T-helper 2 cell treated with Interferon-gamma antibody and Interleukin-4, amounts not matched to agents 100 ng/mL and 5 ng/mL, for 36 hours (primary cell): ENCODE data around the gene CEP89. TPM values are rescaled to one million over a fixed set of nuclear protein-coding genes. Genes with fewer than 3 reads are reported as not detected.
"Not testable (repeated sequence)": the region's sequence is repeated elsewhere in the genome, so short reads cannot be mapped to it uniquely, and the experiment has no call there.

ENCODE experiments used
- intact Hi-C: fragments of 100-400 bp; cut with micrococcal nuclease; formaldehyde crosslinking; loops from one replicate; pipeline ENCODE4 v1.15.1; 2023
- total RNA-seq: library from RNA; stranded (reverse); gene quantifications from 2 replicates; pipeline ENCODE4 v1.2.3, GENCODE V29; 2022

The CEP89 gene
- total RNA-seq, 1 donor from 2014 or later, result 17.7 TPM

DNA sequence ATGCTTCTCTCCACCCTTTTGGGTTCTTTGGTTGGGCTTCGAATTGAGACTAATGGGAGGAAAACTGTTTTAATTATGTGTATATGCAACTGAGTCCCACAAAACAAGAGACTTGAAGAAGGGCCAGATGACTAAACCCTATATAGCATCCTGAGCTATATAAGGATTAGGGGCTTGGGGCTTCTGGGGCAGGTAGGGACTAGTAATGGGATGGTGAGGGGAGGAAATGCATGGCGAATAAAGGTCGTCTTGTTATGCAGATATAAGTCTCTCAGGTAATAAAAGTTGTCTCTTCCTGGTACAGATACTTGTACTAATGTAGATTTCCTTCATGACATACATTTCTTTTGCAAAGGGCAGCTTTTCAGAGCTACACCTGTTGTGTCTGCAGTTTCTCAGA, 99.4 kb downstream of the CEP89 start:
- intact Hi-C loops, result no loop called here

DNA sequence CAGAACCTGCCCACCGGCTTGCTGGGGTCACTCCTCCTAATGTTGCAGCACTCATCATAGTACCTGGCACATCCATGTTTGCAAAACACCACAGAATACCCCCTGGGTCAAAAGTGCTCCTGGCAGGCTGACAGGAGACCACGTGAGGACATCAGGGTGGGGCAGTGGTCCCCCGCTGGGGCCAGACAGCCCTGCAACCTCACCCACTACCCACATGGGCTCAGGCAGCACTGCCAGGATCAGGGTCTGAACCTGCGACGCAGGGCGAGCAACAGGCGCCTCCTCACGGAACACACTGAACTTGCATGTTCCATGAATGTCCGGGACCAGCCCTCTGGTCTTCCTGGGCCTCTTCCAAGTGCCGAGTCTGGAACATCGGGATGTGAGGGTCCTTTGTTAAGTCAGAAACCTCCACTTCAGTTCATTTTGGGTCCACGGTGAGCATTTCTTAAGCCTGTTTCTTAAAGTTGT, 100.7 kb downstream of the CEP89 start:
- intact Hi-C loops, result no loop called here

DNA sequence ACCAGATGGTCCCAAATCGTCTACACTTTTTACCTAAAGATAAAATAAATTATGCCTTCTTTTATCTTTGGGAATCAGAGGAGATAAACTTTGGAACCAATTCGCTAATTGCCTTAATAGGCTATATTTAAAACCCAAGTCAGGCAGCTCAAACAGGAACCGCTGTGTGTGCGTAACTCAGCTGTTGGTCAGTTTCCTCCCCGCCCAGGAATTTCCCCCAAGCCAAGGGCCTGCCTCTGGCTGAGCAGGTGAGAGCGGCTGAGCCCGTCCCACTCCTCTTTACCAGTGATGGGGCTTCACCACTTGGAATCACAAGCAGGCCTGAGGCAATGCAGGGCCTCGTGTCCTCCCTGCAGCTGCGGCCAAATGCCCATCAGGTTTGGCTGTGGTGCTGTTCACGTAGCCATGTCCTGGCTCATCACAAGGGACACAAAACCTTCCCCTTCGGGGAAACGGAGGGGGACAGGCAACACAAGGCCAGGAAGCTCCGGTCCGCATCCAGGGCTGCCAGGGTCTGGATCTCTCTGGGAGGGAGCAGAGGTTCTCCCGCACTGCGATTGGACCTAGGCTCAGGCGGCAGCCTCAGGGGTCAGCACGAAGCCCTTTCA, 101.7 kb downstream of the CEP89 start:
- intact Hi-C loops, result no loop called here

DNA sequence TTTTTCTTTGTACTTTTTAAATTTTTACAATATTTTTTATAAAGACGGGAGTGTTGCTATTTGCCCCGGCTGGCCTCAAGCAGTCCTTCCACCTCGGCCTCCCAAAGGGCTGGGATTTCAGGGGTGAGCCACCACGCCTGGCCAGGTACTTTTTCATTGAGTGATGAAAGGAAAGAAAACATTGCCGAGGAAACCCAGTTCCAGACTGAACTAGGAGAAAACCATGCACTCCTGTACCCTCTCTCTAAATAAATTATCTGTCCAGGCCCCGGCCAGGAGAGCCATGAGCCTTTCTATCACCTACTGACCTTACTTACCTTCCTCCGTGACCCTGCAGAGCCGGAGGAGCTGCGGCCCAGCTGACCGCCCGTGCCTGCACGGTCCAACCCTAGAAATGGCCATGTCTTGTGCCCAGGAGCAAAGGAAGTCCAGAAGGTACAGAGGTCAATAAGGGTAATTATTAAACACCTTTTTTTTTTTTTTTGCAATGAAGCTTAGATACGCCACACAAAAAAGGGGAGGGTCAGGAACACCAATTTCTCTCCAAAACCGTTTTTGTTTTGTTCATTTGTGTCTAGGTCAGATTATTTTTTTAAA, 102.3 kb downstream of the CEP89 start, which contains the start of gene SLC7A9:
Gene SLC7A9, minus strand, starts transcription at position 399 of the 597 bp plus-strand sequence. CDS start 1,233 bp downstream, outside the sequence.
- intact Hi-C loops, result no loop called here

DNA sequence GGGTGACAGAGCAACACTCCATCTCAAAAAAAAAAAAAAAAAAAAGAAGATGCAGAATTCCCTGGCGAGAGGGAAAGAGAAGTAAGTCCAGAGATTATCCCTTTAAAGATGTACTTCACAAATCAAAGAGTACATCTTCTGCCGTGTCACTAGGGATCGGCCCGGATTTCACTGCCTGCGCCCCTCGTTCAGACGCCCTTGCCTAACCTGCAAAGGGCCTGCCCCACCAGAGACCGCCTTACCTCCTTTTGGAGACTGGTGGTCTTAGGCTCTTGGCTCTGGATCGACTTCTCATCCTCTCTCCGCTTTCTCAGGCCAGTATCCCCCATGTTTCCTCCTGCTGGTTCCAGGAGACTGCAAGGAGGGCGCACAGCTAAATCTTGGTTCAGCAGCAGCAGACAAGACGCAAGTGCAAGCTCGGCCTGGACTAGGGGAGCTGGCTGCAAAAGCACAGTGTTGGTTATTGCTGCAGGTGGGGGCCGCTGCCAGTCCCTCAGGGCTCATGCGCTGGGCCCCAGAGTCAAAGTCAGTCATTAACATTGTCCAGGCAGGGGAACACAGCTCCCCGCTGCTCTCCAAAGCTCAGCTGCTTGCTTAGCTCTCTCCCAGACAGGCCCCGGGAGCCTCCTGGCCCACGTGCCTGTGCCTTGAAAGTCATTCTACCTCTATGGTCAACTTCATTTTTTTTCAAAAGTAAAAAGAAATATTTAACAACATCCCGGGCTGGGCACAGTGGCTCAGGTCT, 103.4 kb downstream of the CEP89 start:
- intact Hi-C loops, result no loop called here

DNA sequence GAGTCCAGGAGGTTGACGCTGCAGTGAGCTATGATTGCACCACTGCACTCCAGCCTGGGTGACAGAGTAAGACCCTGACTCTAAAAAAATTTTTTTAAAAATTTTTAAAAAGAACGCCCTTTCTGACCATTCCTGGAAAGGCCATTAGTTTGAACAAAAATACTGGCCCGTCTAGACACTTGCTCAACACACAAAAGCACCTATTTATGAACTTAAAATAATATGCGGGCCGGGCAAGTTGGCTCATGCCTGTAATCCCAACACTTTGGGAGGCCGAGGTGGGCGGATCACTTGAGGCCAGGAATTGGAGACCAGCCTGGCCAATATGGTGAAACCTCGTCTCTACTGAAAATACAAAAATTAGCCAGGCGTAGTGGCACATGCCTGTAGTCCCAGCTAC, 104.3 kb downstream of the CEP89 start:
- intact Hi-C loops, result not testable (repeated sequence)

DNA sequence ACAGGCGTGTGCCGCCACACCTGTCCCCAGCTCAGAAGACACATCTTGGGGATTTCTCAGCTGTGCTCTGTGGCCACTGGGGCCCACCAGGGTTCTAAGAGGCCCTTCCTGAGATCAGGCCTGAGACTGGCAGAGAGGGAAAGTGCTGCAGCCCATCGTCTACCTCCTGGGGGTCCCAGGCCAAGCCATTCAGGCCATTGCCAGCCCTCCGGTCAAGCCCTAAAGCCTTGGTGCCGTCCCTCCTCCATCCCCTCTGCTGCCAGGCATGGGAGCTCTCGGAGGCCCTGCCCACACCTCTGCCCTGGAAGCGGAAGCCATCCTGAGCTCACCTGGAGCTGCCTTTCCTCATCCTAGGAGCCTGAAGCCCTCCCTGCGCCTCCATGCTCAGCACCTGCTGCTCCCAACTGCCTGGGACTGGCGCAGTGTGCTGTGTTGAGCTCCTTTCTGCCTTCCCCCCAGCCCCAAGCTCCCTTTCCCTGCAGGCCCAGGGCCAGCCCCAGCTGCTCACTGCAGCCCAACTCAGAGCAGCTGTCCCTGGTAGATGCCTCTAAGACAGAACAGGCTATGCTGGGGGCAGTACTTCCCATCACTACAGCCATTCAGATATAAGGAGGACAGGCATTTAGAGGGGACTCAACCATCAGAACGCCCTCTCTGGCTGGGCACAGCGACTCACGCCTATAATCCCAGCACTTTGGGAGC, 105.0 kb downstream of the CEP89 start:
- intact Hi-C loops, result no loop called here

DNA sequence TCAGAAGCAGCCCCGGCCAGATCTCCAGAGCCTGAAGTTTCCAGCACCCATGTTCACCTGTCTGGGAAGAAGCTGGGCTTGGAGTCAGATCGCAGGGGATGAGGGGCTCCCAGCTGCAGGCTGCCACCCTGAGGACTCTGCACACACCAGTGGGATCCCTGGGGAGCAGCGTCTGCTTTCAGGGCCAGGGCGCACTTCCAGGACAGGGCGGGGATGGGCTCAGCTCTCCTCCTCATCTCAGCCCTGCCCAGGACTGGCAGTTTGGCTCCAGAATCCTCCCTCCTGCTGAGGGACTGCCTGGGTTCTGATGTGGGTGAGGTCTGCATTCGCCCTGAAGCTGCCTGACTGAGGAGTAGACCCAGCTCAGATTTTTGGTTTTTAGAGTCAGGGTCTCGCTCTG, 105.7 kb downstream of the CEP89 start:
- intact Hi-C loops, result no loop called here

DNA sequence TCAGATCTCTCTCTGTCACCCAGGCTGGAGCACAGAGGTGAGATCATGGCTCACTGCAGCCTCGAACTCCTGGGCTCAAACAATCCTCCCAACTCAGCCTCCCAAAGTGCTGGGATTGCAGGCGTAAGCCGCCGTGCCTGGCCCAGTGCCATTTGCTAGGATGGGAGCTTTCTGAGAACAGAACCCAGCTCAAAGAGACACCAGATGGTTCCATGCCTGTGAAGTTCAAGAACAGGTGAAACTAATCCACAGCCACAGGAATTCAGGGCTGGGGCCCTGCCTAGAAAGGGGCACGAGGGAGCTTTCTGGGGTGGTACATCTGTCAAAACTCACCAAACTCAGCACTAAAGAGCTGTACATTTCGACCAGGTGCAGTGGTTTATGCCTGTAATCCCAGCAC, 106.4 kb downstream of the CEP89 start:
- intact Hi-C loops, result no loop called here

DNA sequence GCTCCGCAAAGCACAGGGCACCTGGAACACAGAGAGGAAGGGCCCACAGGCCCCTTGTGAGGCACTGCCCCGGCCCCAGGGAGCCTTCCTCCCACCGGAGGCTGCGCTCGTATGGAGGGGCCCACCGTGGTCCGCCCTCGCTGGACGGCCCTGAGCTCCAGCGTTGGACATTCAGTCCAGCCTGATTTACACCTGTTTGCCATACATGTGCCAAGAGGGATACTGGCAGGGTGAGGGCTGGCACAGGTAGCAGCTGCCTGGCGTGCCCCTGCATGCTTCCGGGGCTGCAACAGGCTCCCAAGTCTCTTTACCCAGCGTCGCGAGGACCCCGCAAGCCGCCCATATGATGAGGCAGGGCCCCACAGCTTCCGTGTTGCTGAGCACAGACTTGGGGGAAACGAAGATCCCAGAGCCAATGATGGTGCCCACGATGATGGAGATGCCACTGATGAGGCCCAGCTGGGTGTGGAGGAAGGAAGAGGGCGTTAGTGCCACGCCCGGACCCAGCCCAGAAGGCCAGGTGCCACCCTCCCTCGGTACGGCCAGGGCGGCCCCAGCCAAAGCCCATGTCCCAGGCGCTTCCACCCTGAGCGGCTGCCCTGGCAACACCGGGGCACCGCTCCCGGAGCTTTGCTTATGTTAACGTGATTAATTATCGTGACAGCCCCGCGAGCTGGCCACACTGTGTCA, 107.3 kb downstream of the CEP89 start:
- intact Hi-C loops, result no loop called here

DNA sequence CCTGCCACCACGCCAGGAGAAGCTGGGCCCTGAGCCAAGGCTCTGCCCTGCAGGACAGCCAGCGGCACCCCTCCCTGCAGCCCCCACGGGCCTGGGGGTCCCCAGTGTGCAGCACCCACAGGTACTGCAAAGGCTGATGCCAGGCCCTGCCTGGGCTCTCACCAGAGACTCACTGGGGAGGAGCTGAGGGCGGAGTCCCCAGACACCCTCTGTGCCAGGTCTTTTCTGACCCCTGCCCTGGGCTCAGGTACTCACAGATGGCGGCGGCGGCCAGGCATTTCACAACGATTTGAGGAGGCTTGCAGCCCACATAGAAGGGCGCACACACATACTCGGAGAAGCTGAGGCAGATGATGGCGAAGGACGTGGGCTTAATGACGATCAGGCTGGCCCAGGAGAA, 107.9 kb downstream of the CEP89 start:
- intact Hi-C loops, result no loop called here

DNA sequence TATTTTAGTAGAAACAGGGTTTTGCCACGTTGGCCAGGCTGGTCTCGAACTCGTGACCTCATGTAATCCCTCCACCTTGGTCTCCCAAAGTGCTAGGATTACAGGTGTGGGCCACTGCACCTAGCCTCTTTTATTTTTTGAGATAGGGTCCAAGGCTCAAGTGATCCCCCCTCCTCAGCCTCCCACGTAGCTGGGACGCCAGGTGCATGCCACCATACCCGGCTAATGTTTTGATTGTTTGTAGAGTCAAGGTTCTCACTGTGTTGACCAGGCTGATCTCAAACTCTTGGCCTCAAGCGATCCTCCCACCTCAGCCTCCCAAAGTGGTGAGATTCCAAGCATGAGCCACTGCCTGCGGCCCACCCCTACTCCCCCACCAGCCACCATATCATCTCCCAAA, 108.5 kb downstream of the CEP89 start:
- intact Hi-C loops, result no loop called here

DNA sequence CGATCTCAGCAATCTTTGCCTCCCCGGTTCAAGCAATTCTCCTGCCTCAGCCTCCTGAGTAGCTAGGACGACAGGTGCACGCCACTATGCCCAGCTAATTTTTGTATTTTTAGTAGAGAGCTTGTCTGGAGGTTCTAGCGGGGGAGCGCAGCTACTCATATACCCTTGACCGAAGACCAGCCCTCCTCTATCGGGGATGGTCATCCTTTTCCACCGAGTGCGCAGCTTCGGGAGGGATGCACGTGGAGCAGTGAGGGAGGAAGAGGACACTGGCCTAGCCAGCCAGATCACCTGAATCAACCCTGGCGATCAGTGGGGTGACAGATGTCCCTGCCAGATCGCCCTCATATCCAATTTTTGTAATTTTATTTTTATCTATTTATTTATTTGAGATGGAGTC, 109.0 kb downstream of the CEP89 start:
- intact Hi-C loops, result no loop called here

DNA sequence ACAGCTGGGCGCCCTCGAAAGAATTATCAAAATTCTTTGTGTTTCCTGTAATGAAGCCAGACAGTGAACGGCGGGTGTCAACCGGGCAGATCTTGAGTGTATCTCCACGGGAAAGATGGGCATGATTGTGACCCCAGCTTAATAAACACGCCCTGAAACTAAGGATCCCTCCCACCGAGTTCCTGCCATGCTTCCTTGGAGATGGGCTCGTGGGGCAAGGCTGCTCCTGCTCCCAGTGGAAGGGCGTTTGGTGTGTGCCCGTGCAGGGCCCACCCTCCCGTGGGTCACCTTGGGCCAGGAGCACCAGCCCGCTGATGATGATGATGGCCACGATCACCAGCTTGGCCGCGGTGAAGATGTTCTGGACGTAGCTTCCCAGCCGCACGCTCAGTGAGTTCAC, 109.6 kb downstream of the CEP89 start:
- intact Hi-C loops, result no loop called here

DNA sequence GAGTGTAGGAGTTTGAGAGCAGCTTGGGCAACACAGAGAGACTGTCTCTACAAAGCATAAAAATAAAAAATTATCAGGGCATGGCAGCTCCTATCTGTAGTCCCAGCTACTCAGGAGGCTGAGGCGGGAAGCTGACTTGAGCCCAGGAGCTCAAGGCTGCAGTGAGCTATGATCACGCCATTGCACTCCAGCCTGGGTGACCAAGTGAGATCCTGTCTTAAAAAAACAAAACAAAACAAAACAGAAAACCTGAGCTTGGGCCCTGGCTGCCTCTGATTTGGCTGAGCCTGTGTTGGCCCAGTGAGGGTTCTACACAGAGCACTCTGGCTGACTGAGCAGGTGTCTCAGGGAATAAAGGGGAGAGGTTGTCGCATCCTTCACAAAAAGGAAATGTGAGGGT, 110.2 kb downstream of the CEP89 start:
- intact Hi-C loops, result no loop called here

DNA sequence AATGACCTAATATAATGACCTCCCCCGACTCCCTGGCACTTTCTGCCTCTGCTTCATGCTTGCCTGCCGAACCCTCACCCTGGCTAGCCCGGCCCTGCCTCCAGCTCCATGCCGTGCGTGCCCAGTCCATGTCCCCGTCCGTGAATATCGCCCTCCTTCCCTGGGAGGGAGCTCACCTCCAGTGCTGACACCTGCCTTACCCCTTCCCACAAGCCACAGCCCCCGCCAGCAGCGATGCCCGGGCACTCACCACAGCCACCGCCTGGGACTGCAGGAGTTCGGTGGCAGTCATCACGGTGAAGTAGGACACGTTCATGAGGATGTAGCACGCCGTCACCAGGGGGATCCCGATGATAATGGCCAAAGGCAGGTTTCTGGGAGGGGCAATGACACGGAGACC, 112.2 kb downstream of the CEP89 start:
- intact Hi-C loops, result no loop called here

DNA sequence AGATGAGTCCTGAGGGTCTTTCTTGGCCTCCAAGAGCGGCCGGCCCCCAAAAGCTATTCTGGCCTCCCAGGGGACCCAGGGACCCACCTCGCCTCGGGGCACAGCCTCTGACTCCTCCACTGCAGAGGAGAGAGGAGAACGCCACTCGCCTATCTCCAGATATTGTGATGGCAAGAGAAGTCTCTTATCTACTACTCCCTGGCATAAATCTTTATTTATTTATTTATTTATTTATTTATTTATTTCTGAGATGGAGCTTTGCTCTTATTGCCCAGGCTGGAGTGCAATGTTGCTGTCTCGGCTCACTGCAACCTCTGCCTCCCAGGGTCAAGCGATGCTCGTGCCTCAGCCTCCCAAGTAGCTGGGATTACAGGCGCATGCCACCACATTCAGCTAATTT, 113.2 kb downstream of the CEP89 start:
- intact Hi-C loops, result no loop called here

DNA sequence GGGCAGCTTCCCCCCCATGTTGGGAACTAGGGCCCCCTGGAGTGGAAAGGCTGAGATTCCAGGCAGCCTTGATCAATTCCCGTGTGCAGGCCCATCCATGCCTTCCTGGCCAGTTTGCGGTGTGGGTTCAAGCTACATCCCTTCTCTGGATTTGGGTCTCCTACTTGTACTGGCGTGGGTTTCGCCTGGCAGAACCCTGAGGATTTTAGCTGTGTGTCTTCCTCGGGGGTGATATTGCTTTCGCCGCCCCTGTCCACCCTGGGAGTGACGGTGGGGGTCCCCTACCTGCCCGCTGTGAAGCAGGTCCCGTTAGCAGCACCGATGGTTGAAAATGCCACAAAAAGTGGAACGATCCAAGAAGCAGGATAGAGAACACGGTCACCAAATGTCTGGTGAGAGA, 113.6 kb downstream of the CEP89 start:
- intact Hi-C loops, result no loop called here

DNA sequence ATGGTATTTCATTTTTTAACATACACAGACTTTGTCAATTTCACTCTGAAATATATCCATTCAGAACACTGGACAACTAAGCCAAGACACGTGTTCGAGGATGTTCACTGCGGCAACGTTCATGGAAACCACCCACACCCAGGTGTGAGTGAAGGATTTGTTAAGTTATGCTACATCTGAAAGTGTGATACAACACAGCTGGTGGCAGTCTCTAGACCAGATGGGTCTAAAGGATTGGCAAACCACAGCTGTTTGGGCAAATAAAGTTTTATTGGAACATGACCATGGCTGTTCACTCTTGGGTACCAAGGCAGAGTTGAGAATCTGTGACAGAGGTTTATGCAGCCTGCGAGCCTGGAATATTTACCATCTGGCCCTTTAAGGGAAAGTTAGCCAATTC, 114.2 kb downstream of the CEP89 start:
- intact Hi-C loops, result no loop called here

DNA sequence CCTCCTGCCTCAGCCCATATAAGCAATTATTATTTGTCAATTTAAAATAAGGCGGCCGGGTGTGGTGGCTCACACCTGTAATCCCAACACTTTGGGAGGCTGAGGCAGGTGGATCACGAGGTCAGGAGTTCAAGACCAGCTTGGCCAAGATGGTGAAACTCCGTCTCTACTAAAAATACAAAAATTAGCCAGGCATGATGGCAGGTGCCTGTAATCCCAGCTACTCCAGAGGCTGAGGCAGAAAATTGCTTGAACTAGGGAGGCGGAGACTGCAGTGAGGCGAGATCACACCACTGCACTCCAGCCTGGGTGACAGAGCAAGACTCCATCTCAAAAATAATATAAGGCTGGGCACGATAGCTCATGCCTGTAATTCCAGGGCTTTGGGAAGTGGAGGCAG, 114.9 kb downstream of the CEP89 start:
- intact Hi-C loops, result not testable (repeated sequence)

DNA sequence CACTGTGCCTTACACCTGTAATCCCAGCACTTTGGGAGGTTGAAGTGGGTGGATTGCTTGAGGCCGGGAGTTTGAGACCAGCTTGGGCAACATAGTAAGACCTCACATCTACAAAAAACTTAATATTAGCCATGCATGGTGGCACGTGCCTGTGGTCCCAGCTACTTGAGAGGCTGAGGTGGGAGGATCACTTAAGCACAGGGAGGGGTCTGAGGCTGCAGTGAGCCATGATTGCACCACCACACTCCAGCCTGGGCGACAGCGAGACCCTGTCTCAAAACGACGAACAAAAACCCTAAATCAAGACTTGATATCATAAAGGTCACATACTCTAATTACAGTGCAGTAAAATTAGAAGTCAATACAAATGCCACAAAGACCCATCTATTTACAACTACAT, 119.5 kb downstream of the CEP89 start:
- intact Hi-C loops, result no loop called here
